Activated CD8-positive, alpha-beta T cell treated with anti-CD3 and anti-CD28 coated beads, Interleukin-2, amount 10 ng/mL, durations not matched to agents 7 days and 5 days (primary cell): Measurements from ENCODE around the gene PBXIP1. TPM values are rescaled to one million over a fixed set of nuclear protein-coding genes. Genes with fewer than 3 reads are reported as not detected.

Experiments used
- ATAC-seq: fragments of 150-1000 bp; cut with Tn5 transposase; one replicate; pipeline ENCODE4 v1.10.0; 2021; ENCODE audit warnings: moderate library complexity
- CTCF ChIA-PET: fragments of 350-600 bp; sonication (Branson Sonifier 250); formaldehyde crosslinking; loops from one replicate; lab custom pipeline; 2021; ENCODE audit warnings: antibody characterized with exemption; lab: Charles Lee
- POLR2A ChIA-PET: fragments of 350-600 bp; sonication (Branson Sonifier 250); formaldehyde crosslinking; loops from one replicate; lab custom pipeline; 2021; ENCODE audit warnings: antibody characterized with exemption; lab: Charles Lee
- DNase-seq: peaks from one replicate; pipeline ENCODE4 v3.0.0-alpha.2; 2020
- H3K27ac Mint-ChIP-seq: one replicate; pipeline ENCODE4 v1.8.0; 2021; ENCODE audit warnings: mild to moderate bottlenecking, mixed read lengths
- H3K27me3 Mint-ChIP-seq: one replicate; pipeline ENCODE4 v1.8.0; 2021; ENCODE audit warnings: low read depth, mixed read lengths
- H3K36me3 Mint-ChIP-seq: one replicate; pipeline ENCODE4 v1.8.0; 2021; ENCODE audit warnings: low read depth, mixed read lengths
- H3K4me1 Mint-ChIP-seq: one replicate; pipeline ENCODE4 v1.8.0; 2021; ENCODE audit warnings: low read depth, mixed read lengths
- H3K4me3 Mint-ChIP-seq: one replicate; pipeline ENCODE4 v1.8.0; 2021; ENCODE audit warnings: mild to moderate bottlenecking, mixed read lengths
- H3K9me3 Mint-ChIP-seq: one replicate; pipeline ENCODE4 v1.8.0; 2022; ENCODE audit warnings: mixed read lengths; ENCODE audit not compliant: insufficient read depth
- microRNA-seq: library from miRNA; unstranded; fragments of <30 nt; microRNA quantifications from one replicate; pipeline ENCODE4 v1.2.0, GENCODE V29; 2022
- total RNA-seq, 2 experiments: library from RNA; stranded (reverse); gene quantifications; one replicate each; pipeline ENCODE4 v1.2.3, GENCODE V29; 2021

The PBXIP1 gene
- total RNA-seq, 2 experiments from 2014 or later: 44.5 to 48.2 TPM

- DNase-seq: no peak
- H3K4me3 Mint-ChIP-seq: no peak overlapping the region
- H3K4me1 Mint-ChIP-seq: no peaks in the 10 kb centered on the region
These were observed 52.8 kb downstream of the PBXIP1 start for GRCh38 chr1:154902938-154903566.

GRCh38 chr1:154901591-154901990 is 54.3 kb downstream of the PBXIP1 start:
- ChIA-PET CTCF (no interaction called here), POLR2A (no interaction called here)
- ATAC-seq (no peak), DNase-seq (no peak)
- Mint-ChIP-seq H3K4me1 (no peaks in the 10 kb centered on the region), H3K27ac (no peak overlapping the region), H3K9me3 (no peaks in the 10 kb centered on the region), H3K36me3 (no peaks in the 10 kb centered on the region), H3K27me3 (peaks cover 2% of the 10 kb centered on the region), H3K4me3 (no peak overlapping the region)

More at GRCh38 chr1:154902938-154903566, 52.8 kb downstream of the PBXIP1 start:
- Mint-ChIP-seq H3K27ac (no peak overlapping the region), H3K27me3 (peaks cover 2% of the 10 kb centered on the region), H3K9me3 (no peaks in the 10 kb centered on the region), H3K36me3 (no peaks in the 10 kb centered on the region)
- POLR2A ChIA-PET: no interaction called here
- CTCF ChIA-PET: no interaction called here
- no peak for ATAC-seq

- no peak overlapping the region for H3K27ac Mint-ChIP-seq
- DNase-seq: no peak
- no peaks in the 10 kb centered on the region for H3K36me3 Mint-ChIP-seq
- no peak overlapping the region for H3K4me3 Mint-ChIP-seq
- ChIA-PET CTCF (no interaction called here), POLR2A (no interaction called here)
- ATAC-seq: no peak
- H3K27me3 Mint-ChIP-seq: peaks cover 7% of the 10 kb centered on the region
- no peaks in the 10 kb centered on the region for H3K9me3 Mint-ChIP-seq
- no peaks in the 10 kb centered on the region for H3K4me1 Mint-ChIP-seq
These were observed 56.9 kb downstream of the PBXIP1 start for GRCh38 chr1:154899041-154899440.

- CTCF ChIA-PET: interaction anchor here (2.6 kb wide), 1 partner anchor 18 kb away, joined by 8 read pairs; no protein-coding TSS in a partner anchor
- Mint-ChIP-seq H3K36me3 (no peaks in the 10 kb centered on the region), H3K9me3 (no peaks in the 10 kb centered on the region), H3K4me1 (no peaks in the 10 kb centered on the region), H3K27me3 (peaks cover 9% of the 10 kb centered on the region), H3K27ac (no peak overlapping the region), H3K4me3 (no peak overlapping the region)
- no peak for ATAC-seq
- POLR2A ChIA-PET: interaction anchor here (0.8 kb wide), 1 partner anchor 86 kb away, joined by 3 read pairs; the partner anchor contains the start of gene FLAD1
- no peak for DNase-seq
These were observed 59.1 kb downstream of the PBXIP1 start for GRCh38 chr1:154896771-154897286.

GRCh38 chr1:154895798-154896197 is 60.1 kb downstream of the PBXIP1 start:
- CTCF ChIA-PET: interaction anchor here (0.9 to 2.6 kb wide), 4 partner anchors 17 to 226 kb away, joined by 3 to 8 read pairs (median 4); no protein-coding TSS in a partner anchor

More at GRCh38 chr1:154895798-154896197, 60.1 kb downstream of the PBXIP1 start:
- Mint-ChIP-seq H3K4me1 (no peaks in the 10 kb centered on the region), H3K4me3 (no peak overlapping the region), H3K9me3 (no peaks in the 10 kb centered on the region), H3K27me3 (peaks cover 11% of the 10 kb centered on the region), H3K36me3 (no peaks in the 10 kb centered on the region), H3K27ac (no peak overlapping the region)
- ATAC-seq: no peak
- POLR2A ChIA-PET: interaction anchor here (0.8 kb wide), 1 partner anchor 87 kb away, joined by 3 read pairs; the partner anchor contains the start of gene FLAD1
- no peak for DNase-seq

Small RNA genes lying within 50 kb of the gene (microRNA-seq; reads per million reads assigned to microRNA genes)
- not detected for gene MIR4258

Other genes starting within 250 kb of the PBXIP1 start
- gene KCNN3, start 85.8 kb downstream of the PBXIP1 start, total RNA-seq: not detected
- 10 to 100 TPM; 40.9 to 43.8 TPM for gene PMVK, start 19.4 kb downstream of the PBXIP1 start, total RNA-seq
- 10 to 100 TPM; 40.2 to 43.9 TPM for gene PYGO2, start 5.7 kb upstream of the PBXIP1 start, total RNA-seq
- gene SHC1, start 14.6 kb upstream of the PBXIP1 start, total RNA-seq: 10 to 100 TPM; 69.6 to 72.4 TPM
- gene CKS1B, start 18.6 kb upstream of the PBXIP1 start, total RNA-seq: 100 to 1,000 TPM; 151 to 153 TPM
- 10 to 100 TPM; 39.8 to 45.2 TPM for gene FLAD1, start 27.2 kb upstream of the PBXIP1 start, total RNA-seq
- 1 to 10 TPM in 1 of 2 experiments, under 1 TPM in 1; 0.91 to 1.1 TPM for gene LENEP, start 37.5 kb upstream of the PBXIP1 start, total RNA-seq
- gene ZBTB7B, start 46.7 kb upstream of the PBXIP1 start, total RNA-seq: 10 to 100 TPM; 35.5 to 42.5 TPM
- under 1 TPM; 0.24 to 0.37 TPM for gene DCST2, start 77.7 kb upstream of the PBXIP1 start, total RNA-seq
- not detected for gene DCST1, start 77.7 kb upstream of the PBXIP1 start, total RNA-seq
- 10 to 100 TPM; 29.7 to 29.8 TPM for gene ADAM15, start 95.2 kb upstream of the PBXIP1 start, total RNA-seq
- 1 to 10 TPM; 7.8 to 9.7 TPM for gene EFNA4, start 107.6 kb upstream of the PBXIP1 start, total RNA-seq
- gene EFNA3, start 122.7 kb upstream of the PBXIP1 start, total RNA-seq: 1 to 10 TPM; 3.8 to 5.5 TPM
- not detected for gene EFNA1, start 171.8 kb upstream of the PBXIP1 start, total RNA-seq
- 10 to 100 TPM; 37.5 to 38.9 TPM for gene SLC50A1, start 179.8 kb upstream of the PBXIP1 start, total RNA-seq
- gene DPM3, start 184.4 kb upstream of the PBXIP1 start, total RNA-seq: 10 to 100 TPM; 53.2 to 57.7 TPM
- 100 to 1,000 TPM; 170 to 190 TPM for gene KRTCAP2, start 217.2 kb upstream of the PBXIP1 start, total RNA-seq
- 10 to 100 TPM; 14.6 TPM for gene TRIM46, start 217.8 kb upstream of the PBXIP1 start, total RNA-seq